M059J (cell line): ENCODE data around the gene CNTD1. TPM values are rescaled to one million over a fixed set of nuclear protein-coding genes. Genes with fewer than 3 reads are reported as not detected.

ENCODE experiments used
- DNase-seq: peaks from one replicate; pipeline ENCODE4 v3.0.0-alpha.2; 2012; ENCODE audit warnings: low read depth
- total RNA-seq: library from RNA; depleted of rRNA; stranded (reverse); fragments of >200 nt; shearing (Covaris generic); gene quantifications from 2 replicates; pipeline ENCODE4 v1.2.3, GENCODE V29; 2014

CNTD1 gene
- total RNA-seq, 1 experiment from 2014 or later, result 0.20 TPM

- DNase-seq, result no peak
Observed at GRCh38 chr17:42806249-42806648, 7.6 kb downstream of the CNTD1 start.

DNA sequence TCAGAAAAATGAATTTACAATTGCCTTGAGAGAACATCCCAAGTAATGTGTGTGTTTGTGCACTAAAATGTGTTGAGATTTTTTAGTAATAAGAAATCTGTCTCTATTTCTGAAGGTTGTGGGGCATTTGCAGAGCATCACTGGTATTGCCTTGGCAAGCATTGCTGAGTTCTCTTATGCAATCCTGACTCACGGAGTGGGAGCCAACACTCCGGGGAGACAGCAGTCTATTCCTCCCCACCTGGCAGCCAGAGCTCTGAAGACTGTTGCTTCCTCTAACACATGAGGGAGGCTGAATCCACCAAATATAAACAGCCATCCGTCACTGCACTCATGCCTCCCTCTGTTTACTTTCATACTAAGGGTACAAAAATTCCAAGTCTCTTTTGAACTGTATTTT, 10.6 kb downstream of the CNTD1 start:
- DNase-seq, result peak; percentile 64

GRCh38 chr17:42814633-42815399, 16.2 kb downstream of the CNTD1 start:
- peak; percentile 87 for DNase-seq

DNA sequence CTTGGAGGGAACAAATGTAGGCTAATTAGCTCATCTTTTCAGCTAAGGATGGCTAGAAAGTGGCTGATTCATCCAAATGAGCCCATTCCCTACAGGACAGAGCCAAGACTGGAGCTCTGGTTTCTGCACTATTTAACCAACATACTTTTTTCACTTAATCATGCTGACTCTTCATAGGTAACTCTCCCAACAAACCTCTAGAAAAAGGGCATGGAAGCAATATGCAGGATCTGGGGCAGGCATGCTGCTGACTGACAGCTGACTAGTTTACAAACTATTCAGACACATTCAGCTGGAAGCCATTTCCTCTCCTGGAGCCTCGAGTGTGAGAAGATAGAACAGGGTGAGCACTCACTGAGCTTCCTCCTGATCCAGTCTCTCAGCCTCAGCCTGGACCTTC, 19.2 kb downstream of the CNTD1 start:
- peak; percentile 65 for DNase-seq

DNA sequence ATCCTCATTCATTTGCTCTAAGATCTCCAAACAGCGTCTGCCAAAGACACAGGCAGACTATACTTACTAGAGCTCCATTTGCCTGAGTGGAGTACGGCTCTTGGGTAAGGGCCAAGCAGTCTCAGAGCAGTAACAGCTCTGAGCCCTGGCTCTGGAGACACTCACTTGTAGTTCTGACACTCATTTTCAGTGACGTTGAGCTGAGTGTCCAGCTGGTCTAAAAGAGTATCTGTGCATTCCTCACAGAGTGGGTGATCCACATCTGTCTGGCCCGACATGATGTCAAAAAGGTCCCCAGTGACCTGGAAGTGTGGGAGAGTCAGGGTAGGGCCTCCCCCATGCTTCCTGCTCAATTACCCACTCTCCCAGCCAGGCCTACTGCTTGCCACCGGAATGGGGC, 19.7 kb downstream of the CNTD1 start:
- no peak for DNase-seq

- peak; percentile 53 for DNase-seq
Observed at GRCh38 chr17:42819939-42820535, 21.4 kb downstream of the CNTD1 start.

- DNase-seq, result no peak
Observed at GRCh38 chr17:42821176-42821575, 22.5 kb downstream of the CNTD1 start.

DNA sequence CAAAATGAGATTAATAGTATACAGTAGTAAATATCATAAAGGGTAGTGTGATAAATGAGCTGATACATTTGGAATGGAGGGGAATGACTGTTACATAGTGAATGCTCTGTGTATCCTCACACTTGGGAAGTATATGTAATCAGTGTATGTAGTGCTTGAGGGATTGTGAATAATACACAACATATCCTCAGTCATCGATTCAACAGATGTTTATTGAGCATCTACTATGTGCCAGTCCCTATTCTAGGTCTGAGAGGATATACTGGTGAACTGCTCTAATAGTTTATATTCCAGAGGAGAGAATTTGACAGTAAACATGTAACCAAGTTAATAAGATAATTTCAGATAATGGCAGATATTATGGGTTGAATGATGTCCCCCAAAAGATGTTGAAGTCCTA, 28.8 kb downstream of the CNTD1 start:
- DNase-seq, result no peak

GRCh38 chr17:42830971-42831370, 32.3 kb downstream of the CNTD1 start:
- DNase-seq, result no peak

DNA sequence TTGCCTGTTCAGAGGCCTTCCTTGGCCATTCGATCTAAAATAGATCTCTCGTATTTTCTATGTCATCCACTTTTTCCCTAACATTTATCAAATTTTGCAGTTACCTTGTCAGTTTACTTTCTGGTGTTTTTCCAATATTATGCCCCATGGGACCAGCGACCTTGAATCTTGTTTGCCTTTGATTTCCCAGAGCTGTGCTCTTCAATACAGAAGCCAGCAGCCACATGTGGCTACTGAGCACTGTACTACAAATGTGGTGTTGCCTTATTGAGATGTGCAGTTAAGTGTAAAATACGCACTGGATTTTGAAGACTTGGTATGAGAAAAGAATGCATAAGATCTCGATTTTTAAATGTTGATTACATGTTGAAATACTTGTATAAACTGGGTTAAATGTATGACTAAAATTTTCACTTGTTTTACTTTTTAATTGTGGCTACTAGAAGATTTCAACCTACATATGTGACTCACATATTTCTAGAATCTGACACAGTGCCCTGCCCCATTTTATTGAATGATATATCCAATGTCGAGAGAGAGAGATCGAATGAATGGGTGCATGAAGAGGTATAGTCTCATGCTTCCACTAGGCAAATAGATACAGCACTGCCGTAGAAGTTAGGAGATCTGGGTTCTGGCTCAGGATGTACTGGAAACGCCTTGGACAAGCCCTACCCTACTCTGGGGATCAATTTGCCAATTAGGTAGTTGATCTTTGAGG, 33.7 kb downstream of the CNTD1 start:
- no peak for DNase-seq

GRCh38 chr17:42832934-42833766, 34.5 kb downstream of the CNTD1 start, which contains the start of gene PSME3:
TSS of gene PSME3 (plus strand) at chr17:42833397. CDS start at chr17:42833632, 235 bp downstream.
- DNase-seq, result peak; percentile 84

DNA sequence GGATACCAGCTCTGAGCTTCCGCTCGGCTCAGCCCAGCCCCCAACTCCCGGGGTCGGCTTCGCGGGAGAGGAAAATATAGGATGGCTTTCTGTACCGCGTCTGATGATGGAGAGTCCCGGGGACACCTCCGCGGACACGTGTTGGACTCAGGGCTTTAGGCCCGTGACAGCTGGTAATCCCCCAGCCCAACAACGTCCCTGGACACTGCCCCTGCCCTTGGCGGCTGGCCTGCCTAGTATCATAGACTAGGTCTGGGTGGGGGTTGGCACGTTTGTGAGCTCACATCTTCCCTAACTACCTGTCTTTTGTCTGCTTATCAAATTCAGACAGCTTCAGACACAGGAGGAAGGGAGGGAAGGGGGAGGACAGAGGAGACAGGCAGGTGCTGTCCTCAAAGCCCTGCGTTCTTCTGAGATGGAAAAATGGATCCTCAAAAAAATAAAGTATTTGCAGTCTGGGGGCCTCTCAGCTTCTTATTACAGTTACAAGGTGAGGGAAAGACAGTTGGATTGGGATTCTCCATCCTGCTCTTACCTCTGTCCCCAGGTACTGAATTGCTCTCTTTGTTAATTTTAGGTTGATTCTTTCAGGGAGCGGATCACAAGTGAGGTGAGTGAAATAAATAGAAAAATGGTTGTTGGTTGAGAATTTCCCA, 35.2 kb downstream of the CNTD1 start:
- DNase-seq, result no peak

GRCh38 chr17:42835732-42836131, 37.1 kb downstream of the CNTD1 start:
- DNase-seq, result no peak

GRCh38 chr17:42841975-42842685, 43.5 kb downstream of the CNTD1 start:
- peak; percentile 36 for DNase-seq

- peak; percentile 59 for DNase-seq
Observed at GRCh38 chr17:42843358-42843934, 44.8 kb downstream of the CNTD1 start.

- no peak for DNase-seq
Observed at GRCh38 chr17:42844271-42844670, 45.6 kb downstream of the CNTD1 start, which contains the start of gene AOC2. TSS of gene AOC2 (plus strand) at chr17:42844580. CDS start at chr17:42844627, 47 bp downstream.

DNA sequence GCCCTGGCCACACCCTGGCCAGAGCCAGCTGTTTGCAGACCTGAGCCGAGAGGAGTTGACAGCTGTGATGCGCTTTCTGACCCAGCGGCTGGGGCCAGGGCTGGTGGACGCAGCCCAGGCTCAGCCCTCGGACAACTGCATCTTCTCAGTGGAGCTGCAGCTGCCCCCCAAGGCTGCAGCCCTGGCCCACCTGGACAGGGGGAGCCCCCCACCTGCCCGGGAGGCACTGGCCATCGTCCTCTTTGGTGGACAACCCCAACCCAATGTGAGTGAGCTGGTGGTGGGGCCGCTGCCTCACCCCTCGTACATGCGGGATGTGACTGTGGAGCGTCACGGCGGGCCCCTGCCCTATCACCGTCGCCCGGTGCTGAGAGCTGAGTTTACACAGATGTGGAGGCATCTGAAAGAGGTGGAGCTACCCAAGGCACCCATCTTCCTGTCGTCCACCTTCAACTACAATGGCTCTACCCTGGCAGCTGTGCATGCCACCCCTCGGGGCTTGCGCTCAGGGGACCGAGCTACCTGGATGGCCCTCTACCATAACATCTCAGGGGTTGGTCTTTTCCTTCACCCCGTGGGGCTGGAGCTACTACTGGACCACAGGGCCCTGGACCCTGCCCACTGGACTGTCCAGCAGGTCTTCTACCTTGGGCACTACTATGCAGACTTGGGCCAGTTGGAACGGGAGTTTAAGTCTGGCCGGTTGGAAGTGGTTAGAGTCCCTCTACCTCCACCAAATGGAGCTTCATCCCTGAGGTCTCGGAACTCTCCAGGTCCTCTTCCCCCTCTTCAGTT, 46.3 kb downstream of the CNTD1 start:
- DNase-seq, result no peak

DNA sequence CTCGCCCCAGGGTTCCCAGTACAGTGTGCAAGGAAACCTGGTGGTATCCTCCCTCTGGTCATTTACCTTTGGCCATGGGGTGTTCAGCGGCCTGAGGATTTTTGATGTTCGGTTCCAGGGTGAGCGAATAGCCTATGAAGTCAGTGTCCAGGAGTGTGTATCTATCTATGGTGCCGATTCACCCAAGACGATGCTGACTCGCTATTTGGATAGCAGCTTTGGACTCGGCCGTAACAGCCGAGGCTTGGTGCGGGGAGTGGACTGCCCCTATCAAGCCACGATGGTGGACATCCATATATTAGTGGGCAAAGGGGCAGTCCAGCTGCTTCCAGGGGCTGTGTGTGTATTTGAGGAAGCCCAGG, 46.9 kb downstream of the CNTD1 start:
- no peak for DNase-seq

- DNase-seq, result peak; percentile 77
Observed at GRCh38 chr17:42845918-42846593, 47.4 kb downstream of the CNTD1 start.
